SK-N-DZ (cell line): Measurements from ENCODE around the gene SHQ1.
"Not testable (repeated sequence)": the region's sequence is repeated elsewhere in the genome, so short reads cannot be mapped to it uniquely, and the experiment has no call there.

ENCODE experiments used
- DNase-seq: peaks from one replicate; pipeline ENCODE4 v3.0.0-alpha.2; 2015; ENCODE audit warnings: low spot score

SHQ1 gene

GRCh38 chr3:72800869-72801268, 47.4 kb downstream of the SHQ1 start:
- no peak for DNase-seq

- DNase-seq = peak; percentile 71
Observed at GRCh38 chr3:72798552-72799195, 49.6 kb downstream of the SHQ1 start.

DNA sequence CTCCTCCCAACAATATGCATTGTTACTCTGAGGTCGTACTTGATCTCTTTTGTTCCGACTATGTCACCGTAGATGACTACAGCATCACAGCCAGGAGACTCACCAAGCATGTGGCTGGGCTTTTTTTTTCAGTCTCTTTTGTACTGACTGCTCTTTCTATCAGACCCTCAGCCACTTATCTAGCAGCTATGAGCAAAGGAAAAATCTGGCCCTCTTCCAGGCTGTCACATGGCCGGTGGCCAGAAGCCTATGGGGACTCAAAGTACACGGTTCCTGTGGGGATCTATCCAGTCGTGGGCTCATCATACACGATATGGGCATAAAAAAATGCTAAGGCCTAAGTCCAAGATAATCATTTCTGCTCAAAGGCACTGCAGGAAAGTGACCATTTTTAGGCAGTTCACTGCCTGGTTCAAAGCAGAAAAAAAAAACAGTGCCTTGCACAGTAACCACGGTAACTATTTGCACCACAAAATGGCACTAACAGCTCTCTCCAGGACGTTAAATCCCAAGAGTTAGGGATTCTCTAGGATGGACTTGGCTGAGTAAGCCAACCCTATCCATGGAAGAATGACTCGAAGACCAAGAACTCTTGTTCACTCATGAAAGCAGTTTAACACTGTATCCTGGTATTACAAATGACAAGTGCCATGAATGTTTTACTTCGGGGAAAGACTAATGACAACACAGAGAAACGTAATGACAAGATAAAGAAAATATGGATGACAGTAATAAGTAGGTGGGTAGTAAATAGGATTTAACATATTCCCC, 50.3 kb downstream of the SHQ1 start:
- DNase-seq = peak; percentile 16

- no peak for DNase-seq
Observed at GRCh38 chr3:72794079-72794478, 54.2 kb downstream of the SHQ1 start.

DNA sequence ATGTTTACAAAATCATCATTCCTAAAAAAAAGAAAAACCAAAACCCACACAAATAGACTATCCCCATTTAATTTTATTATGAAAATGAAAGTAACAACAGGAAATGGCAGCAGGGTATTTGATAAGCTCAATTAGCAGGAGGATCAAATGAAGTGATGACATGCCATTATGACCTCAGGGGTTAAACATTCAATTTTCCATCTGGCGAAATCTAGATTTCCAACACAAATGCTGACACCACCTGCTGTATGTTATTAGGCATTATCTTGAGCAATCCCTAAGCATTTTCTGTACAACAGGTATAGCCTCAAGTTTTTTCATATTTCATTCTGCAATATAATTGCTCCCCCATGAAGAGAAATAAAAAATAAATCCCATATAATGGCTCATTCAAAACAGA, 57.1 kb downstream of the SHQ1 start:
- DNase-seq = no peak

DNA sequence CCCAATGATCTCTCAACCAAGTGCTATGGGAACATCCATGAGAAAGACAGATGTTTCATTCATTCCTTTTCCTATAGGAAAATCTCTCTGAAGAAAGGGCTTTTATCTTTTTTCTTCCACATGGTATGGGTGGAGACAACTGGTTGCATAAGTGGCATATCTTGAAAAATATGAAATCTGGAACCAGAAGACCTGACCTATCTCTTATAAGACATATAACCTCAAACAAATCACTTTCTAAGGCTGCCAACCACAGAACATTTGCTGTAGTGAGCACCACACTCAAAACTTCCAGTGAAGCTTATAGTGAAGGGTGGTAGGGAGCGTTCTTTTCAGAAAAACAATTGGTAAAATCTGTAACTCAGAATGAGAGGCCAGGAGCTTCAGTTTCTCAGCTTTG, 58.5 kb downstream of the SHQ1 start:
- DNase-seq = no peak

GRCh38 chr3:72788232-72788631, 60.0 kb downstream of the SHQ1 start:
- not testable (repeated sequence) for DNase-seq

- no peak for DNase-seq
Observed at GRCh38 chr3:72786668-72787067, 61.6 kb downstream of the SHQ1 start.

GRCh38 chr3:72784226-72784625, 64.0 kb downstream of the SHQ1 start:
- no peak for DNase-seq

DNA sequence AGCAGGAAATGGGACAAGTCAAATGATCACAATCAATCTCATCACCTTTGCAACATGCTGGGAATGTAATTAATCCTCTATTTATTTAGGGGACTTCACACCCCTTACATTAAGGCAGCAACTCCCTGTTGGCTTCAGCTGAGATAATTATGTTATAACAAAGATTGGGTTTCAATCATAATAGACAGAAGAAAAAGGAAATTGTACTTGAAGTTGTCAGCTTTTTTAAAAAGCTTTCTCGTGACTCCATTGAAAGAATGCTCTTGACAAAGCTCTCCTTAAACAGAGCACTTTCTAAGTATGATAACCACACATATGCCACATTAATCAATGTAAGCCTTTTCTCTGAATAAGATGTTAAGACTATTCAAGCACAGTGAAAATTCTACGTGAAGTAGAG, 65.7 kb downstream of the SHQ1 start:
- no peak for DNase-seq

DNA sequence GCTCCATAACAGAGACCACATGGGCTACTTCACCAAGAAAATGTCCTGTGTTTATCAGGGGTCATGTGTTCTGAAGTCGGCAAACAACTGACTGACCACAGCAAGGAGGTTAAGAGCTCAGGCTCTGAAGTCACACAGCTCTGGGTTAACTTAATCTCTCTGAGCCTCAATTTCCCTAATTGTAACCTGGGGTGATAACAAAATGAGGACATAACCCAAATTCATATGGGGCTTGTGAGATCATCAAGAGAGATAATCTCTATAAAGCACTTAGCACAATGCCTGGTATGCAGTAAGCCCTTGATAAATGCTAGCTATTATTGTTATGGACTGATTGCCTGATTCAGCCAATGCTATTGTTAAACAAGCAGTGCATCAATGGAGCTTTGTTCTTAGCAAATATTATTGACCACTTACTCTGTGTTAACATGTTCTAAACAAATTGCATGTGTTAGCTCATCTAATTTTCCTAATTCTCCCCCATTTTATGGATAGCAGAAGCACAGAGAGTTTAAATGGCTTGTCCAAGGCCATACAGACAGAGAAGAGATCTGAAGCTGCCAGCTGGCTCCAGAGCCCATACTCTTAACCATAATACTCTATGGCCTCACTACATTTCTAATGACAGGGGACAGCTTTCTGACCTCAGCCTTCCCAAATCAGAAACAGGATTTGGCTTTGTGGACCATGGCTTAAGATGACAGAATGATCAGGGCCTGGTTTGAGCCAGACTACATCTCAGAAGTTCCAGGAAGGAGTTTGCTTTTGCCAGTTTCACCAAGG, 78.3 kb downstream of the SHQ1 start:
- peak; percentile 84 for DNase-seq

DNA sequence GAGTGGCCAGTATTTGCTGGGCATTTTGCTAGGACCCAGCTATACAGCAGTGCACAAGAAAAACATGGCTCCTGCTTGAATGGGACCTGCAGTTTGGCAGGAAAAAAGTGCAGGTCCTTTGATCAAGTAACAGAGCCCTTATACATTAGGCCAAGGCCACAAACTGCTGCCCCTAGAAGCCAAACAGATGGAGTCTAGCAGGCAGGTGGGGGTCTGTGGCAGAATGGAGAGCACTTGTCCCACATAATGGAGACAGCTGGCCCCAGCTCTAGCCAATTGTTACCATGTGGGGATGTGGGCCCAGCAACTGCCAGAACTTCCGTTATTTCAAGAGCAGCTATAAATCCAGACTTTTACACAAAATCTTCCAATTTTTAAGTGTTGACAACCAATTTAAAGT, 79.3 kb downstream of the SHQ1 start:
- no peak for DNase-seq

DNA sequence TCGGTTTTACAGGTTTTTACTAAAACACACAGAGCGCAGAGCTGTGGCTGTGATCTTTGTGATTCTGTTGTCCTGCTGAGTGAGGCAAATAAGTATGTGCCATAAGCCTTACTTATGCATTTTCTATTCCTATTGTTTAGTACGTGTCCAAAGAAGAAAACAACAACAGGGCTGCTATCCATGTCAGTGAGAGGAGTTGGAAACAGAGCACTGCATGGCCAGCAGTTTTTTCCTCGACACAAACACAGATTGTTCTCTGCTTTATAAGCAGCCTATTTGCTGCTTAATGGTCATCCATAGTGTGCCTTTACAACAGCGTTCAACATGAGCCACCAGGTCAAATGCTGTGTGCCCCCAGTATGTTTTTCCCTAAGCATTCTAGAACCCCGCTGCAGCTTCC, 79.8 kb downstream of the SHQ1 start:
- no peak for DNase-seq

- DNase-seq = no peak
Observed at GRCh38 chr3:72768006-72768441, 80.2 kb downstream of the SHQ1 start.

- DNase-seq = no peak
Observed at GRCh38 chr3:72766866-72767265, 81.4 kb downstream of the SHQ1 start.

DNA sequence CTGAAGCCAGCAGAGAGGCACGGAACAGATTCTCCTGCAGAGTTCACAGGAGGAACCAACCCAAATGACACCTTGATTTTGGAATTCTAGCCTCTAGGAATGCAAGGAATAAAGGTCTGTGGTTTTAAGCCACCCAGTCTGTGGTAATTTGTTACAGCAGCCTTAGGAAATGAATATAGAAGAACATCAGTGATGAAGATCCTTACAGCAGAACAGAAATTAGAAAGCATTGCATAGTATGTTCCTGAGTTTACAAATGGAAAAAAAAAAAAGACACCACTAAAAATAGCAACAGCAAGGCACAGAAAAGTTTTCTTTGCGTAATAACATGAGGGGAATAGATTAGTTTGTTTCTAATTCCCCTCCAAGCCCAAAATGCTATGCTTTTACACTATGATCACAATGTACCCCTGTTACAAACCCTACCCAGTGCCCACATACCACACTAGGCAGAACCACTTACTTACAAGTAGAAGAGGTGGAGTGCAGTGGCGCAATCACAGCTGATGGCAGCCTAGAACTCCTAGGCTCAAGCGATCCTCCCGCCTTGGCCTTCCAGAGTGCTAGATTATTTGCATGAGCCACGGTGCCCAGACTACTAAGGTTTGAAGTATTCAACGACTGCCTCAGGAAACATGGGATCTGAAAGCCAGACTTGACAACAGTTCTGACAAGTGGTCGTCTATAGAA, 84.3 kb downstream of the SHQ1 start:
- no peak for DNase-seq

- no peak for DNase-seq
Observed at GRCh38 chr3:72761410-72761809, 86.8 kb downstream of the SHQ1 start.

- no peak for DNase-seq
Observed at GRCh38 chr3:72760225-72760624, 88.0 kb downstream of the SHQ1 start.

DNA sequence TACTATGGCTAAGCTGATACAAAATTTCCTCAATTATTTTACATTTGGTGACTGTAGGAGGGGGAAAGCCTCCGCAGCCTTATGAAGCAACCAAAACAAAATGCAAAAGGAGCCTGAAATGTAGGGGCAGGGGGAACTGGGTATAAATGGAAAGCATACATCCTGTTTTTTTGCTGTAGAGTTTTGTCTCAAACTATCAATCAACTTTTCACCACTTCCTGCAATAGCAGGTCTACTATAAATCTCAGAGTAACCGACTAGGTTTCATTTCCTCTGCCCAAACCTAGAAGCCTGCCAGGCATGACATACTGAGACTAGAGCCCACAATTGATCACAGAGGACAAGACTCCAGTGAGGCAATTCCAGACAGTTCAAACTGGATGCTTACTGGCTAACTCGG, 91.3 kb downstream of the SHQ1 start:
- no peak for DNase-seq

- no peak for DNase-seq
Observed at GRCh38 chr3:72754582-72754981, 93.7 kb downstream of the SHQ1 start.

DNA sequence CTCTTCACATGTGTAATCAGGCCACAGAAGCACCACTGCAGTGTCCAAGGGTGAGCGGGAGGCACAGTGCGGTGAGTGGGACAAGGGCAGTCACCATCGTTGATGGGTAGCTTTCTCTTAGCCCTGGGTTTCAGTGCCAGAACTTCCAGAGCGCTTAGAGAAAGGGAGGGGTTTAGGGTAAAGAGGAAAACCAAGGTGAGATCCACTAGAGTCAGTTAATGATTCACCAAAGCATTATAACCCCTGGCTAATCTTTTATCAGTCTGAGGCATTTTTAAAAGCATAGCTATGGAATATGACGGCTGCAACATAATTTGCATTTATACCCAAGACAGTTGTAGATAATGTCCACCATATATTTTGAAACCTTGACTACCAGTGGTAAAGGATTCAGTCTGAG, 94.8 kb downstream of the SHQ1 start:
- no peak for DNase-seq

DNA sequence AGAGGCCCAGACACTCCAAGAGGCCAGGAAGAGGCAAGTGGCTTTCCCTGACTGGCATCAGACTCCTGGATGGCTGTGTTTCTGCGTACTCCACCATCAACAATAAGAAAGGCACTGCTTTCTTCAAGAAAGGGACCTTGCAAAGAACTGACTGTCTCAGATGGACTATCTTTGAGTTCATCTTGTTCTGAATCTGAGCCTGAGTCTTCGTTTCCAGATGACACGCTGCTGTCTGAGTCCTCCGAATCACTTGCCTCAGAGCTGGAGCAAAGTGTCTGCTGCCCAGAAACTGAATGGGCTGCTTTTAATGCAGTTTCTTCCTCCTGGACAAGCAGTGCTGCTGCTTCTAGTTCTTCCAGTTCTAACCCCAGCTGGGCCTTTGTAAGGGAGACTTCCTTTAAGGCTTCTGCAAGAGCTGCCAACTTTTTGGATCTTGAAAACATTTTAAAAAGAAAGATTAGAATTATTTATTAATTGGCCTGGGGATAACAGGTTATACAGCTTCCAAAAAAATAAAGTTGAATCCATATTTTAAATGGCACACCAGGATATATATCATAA, 97.8 kb downstream of the SHQ1 start:
- no peak for DNase-seq
